ENCODE measurements around the gene DNAH3. TPM values are rescaled to one million over a fixed set of nuclear protein-coding genes. Genes with fewer than 3 reads are reported as not detected.

DNAH3 gene
- total and polyA plus RNA-seq, 2 of the 13 experiments (the other 11 are each of a cell fraction or from before 2014, with no cell fraction given) = 0.07 to 0.08 TPM

DNA sequence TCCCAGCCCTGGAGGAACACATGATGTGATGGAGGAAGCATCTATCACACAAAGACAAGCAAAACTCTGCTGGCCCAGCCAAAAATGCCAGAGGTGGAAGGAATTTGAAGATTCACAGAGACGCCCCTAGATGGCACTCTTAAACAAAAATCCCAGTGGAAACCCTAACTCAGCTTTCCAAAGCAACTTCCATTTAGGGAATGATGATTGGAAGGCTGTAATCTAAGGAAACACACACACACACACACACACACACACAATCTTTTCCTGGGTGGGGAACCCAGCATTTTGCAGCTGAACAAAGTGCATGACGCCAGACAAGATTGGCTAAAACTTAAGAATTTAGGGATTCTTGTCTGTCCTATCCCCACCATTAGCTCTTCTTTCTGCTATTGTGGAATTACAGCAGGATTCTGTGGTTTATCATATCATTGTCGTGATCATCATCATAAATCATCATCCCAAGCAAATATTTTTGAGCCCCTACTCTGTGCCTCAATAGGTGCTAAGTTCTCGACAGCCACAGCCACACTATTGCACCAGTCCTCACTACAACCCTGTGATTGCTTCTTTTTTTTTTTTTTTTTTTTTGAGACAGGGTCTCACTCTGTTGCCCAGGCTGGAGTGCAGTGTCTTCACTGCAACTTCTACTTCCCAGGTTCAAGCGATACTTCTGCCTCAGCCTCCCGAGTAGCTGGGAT, 6.3 kb upstream of the DNAH3 start (continued):
- TF ChIP-seq, protein P1, sequence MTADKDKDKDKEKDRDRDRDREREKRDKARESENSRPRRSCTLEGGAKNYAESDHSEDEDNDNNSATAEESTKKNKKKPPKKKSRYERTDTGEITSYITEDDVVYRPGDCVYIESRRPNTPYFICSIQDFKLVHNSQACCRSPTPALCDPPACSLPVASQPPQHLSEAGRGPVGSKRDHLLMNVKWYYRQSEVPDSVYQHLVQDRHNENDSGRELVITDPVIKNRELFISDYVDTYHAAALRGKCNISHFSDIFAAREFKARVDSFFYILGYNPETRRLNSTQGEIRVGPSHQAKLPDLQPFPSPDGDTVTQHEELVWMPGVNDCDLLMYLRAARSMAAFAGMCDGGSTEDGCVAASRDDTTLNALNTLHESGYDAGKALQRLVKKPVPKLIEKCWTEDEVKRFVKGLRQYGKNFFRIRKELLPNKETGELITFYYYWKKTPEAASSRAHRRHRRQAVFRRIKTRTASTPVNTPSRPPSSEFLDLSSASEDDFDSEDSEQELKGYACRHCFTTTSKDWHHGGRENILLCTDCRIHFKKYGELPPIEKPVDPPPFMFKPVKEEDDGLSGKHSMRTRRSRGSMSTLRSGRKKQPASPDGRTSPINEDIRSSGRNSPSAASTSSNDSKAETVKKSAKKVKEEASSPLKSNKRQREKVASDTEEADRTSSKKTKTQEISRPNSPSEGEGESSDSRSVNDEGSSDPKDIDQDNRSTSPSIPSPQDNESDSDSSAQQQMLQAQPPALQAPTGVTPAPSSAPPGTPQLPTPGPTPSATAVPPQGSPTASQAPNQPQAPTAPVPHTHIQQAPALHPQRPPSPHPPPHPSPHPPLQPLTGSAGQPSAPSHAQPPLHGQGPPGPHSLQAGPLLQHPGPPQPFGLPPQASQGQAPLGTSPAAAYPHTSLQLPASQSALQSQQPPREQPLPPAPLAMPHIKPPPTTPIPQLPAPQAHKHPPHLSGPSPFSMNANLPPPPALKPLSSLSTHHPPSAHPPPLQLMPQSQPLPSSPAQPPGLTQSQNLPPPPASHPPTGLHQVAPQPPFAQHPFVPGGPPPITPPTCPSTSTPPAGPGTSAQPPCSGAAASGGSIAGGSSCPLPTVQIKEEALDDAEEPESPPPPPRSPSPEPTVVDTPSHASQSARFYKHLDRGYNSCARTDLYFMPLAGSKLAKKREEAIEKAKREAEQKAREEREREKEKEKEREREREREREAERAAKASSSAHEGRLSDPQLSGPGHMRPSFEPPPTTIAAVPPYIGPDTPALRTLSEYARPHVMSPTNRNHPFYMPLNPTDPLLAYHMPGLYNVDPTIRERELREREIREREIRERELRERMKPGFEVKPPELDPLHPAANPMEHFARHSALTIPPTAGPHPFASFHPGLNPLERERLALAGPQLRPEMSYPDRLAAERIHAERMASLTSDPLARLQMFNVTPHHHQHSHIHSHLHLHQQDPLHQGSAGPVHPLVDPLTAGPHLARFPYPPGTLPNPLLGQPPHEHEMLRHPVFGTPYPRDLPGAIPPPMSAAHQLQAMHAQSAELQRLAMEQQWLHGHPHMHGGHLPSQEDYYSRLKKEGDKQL (CRISPR knock-in tag; IDR thresholded peaks at IDR 0.05; ENCODE audit: low read depth) = no peak
- TF ChIP-seq, protein P2, sequence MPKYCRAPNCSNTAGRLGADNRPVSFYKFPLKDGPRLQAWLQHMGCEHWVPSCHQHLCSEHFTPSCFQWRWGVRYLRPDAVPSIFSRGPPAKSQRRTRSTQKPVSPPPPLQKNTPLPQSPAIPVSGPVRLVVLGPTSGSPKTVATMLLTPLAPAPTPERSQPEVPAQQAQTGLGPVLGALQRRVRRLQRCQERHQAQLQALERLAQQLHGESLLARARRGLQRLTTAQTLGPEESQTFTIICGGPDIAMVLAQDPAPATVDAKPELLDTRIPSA (CRISPR knock-in tag; IDR thresholded peaks at IDR 0.05; ENCODE audit: borderline replicate concordance) = no peak
- TF ChIP-seq RFXAP (CRISPR knock-in tag; IDR thresholded peaks at IDR 0.05; ENCODE audit: borderline replicate concordance) (no peak), ZKSCAN5 (CRISPR knock-in tag; IDR thresholded peaks at IDR 0.05) (no peak), ZSCAN25 (CRISPR knock-in tag; IDR thresholded peaks at IDR 0.05) (peak; percentile 38; the same call in 1 of the 2 replicates), ZSCAN20 (CRISPR knock-in tag; IDR thresholded peaks at IDR 0.05; ENCODE audit: borderline replicate concordance) (no peak), XBP1 (CRISPR knock-in tag; IDR thresholded peaks at IDR 0.05) (no peak), KDM2A (CRISPR knock-in tag; IDR thresholded peaks at IDR 0.05; ENCODE audit: borderline replicate concordance, low read depth) (no peak), TMF1 (CRISPR knock-in tag; IDR thresholded peaks at IDR 0.05; ENCODE audit: low read depth) (no peak), CREB1 (IDR thresholded peaks at IDR 0.05) (0 out of 2 replicates have a peak, but pooled peaks have one; percentile 25), CREB1 (CRISPR knock-in tag; IDR thresholded peaks at IDR 0.05) (no peak), ZNF546 (CRISPR knock-in tag; conservative IDR thresholded peaks at IDR 0.05) (no peak), SMC3 (IDR thresholded peaks at IDR 0.05; ENCODE audit: low read length) (peak; percentile 94)
- TF ChIP-seq, protein P3, sequence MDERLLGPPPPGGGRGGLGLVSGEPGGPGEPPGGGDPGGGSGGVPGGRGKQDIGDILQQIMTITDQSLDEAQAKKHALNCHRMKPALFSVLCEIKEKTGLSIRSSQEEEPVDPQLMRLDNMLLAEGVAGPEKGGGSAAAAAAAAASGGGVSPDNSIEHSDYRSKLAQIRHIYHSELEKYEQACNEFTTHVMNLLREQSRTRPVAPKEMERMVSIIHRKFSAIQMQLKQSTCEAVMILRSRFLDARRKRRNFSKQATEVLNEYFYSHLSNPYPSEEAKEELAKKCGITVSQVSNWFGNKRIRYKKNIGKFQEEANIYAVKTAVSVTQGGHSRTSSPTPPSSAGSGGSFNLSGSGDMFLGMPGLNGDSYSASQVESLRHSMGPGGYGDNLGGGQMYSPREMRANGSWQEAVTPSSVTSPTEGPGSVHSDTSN (CRISPR knock-in tag; IDR thresholded peaks at IDR 0.05) = no peak
- TF ChIP-seq, protein P4, sequence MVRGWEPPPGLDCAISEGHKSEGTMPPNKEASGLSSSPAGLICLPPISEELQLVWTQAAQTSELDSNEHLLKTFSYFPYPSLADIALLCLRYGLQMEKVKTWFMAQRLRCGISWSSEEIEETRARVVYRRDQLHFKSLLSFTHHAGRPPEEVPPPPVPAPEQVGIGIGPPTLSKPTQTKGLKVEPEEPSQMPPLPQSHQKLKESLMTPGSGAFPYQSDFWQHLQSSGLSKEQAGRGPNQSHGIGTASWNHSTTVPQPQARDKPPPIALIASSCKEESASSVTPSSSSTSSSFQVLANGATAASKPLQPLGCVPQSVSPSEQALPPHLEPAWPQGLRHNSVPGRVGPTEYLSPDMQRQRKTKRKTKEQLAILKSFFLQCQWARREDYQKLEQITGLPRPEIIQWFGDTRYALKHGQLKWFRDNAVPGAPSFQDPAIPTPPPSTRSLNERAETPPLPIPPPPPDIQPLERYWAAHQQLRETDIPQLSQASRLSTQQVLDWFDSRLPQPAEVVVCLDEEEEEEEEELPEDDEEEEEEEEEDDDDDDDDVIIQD (CRISPR knock-in tag; IDR thresholded peaks at IDR 0.05; ENCODE audit: low read depth) = no peak
- TF ChIP-seq, protein P5, sequence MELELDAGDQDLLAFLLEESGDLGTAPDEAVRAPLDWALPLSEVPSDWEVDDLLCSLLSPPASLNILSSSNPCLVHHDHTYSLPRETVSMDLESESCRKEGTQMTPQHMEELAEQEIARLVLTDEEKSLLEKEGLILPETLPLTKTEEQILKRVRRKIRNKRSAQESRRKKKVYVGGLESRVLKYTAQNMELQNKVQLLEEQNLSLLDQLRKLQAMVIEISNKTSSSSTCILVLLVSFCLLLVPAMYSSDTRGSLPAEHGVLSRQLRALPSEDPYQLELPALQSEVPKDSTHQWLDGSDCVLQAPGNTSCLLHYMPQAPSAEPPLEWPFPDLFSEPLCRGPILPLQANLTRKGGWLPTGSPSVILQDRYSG (CRISPR knock-in tag; IDR thresholded peaks at IDR 0.05) = no peak
- TF ChIP-seq, protein P6, sequence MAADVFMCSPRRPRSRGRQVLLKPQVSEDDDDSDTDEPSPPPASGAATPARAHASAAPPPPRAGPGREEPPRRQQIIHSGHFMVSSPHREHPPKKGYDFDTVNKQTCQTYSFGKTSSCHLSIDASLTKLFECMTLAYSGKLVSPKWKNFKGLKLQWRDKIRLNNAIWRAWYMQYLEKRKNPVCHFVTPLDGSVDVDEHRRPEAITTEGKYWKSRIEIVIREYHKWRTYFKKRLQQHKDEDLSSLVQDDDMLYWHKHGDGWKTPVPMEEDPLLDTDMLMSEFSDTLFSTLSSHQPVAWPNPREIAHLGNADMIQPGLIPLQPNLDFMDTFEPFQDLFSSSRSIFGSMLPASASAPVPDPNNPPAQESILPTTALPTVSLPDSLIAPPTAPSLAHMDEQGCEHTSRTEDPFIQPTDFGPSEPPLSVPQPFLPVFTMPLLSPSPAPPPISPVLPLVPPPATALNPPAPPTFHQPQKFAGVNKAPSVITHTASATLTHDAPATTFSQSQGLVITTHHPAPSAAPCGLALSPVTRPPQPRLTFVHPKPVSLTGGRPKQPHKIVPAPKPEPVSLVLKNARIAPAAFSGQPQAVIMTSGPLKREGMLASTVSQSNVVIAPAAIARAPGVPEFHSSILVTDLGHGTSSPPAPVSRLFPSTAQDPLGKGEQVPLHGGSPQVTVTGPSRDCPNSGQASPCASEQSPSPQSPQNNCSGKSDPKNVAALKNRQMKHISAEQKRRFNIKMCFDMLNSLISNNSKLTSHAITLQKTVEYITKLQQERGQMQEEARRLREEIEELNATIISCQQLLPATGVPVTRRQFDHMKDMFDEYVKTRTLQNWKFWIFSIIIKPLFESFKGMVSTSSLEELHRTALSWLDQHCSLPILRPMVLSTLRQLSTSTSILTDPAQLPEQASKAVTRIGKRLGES (CRISPR knock-in tag; IDR thresholded peaks at IDR 0.05; ENCODE audit: borderline replicate concordance) = no peak

Measured in HepG2 (cell line).